DLD1 (cell line): ENCODE data around the gene WDR46.

Experiments
- in situ Hi-C: cut with HindIII; loops from 2 replicates; pipeline ENCODE4 v1.10.0; 2017; ENCODE audit warnings: low sequenced_read_pairs

Gene WDR46

DNA sequence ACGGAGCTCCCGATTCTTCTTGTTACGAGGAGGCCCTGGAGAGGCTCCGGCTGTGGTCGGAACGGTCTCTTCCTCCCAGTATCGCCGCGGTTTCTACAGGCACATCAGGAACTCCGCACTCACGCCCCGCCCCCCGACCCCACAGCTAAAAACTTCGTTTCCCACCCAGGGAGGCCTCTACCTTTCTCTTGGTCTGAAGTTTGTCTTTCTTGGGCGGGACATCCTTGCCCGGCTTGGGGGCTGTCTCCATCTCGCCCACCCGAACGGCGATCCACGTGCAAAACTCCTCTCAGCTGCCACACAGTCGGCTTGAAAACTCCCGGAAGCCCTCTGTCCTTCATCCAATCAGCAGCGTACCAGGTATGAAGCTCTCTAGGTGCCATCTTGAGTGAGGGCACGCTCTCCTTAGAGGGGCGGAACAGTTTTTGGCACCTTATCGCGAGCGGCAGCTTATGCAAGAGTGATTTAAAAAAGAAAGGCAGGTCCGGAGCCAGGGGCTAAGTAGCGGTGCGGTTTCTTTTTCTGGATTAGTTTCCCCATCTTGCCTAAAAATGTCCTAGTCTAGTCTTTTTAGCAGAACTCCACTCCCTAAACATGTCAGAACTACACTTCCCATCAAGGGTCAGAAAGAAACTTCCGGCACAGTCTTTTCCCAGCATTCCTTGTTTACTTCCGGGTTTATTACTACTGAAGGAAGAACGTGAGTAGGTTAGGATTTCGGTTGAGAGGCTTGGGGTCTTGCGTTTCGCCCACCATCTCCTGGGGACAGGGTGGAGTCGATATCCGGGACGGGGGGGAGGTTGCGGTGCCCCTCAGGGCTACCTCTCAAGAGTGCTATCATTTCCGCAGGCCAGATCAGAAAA is at the start of gene WDR46, which contains the start of gene PFDN6:
Gene WDR46, minus strand, starts transcription at position 319 of the 863 bp plus-strand sequence. Its CDS starts 69 bp downstream, at position 250.
Gene PFDN6, plus strand, starts transcription at position 681 of the 863 bp plus-strand sequence. CDS start 256 bp downstream, outside the sequence.
- in situ Hi-C loops = no loop called here

GRCh38 chr6:33336495-33336894 is 47.5 kb upstream of the WDR46 start:
- in situ Hi-C loops = no loop called here

GRCh38 chr6:33335916-33336315 is 46.9 kb upstream of the WDR46 start:
- in situ Hi-C loops = no loop called here

DNA sequence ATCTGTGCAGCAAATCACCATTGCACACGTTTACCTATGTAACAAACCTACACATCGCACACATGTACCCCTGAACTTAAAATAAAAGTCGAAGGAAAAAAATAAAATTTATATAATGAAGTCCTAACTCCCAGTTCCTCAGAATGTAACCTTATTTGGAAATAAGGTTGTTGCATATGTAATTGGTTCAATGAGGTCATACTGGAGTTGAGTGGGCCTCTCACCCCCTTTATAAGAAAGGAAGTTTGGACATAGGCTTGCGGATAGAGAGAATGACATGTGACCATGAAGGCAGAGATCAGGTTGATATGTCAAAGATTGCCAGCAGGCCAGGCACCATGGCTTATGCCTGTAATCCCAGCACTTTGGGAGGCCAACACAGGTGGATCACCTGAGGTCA is 44.6 kb upstream of the WDR46 start:
- in situ Hi-C loops = no loop called here

DNA sequence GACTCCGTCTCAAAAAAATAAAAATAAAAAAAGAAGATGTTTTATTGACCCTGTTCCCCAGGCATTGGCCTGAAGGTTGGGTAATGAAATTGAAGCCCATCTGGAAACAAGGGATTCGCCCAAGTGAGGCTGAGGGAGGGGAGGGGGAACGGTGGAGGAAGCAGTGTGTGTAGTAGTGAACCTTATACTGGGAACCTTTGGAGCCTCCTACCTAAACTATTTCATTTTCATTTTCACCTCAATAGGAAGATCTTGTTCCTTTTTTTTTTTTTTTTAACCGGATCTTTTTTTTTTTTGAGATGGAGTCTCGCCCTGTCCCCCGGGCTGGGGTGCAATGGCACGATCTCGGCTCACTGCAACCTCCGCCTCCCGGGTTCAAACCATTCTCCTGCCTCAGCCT is 41.7 kb upstream of the WDR46 start:
- in situ Hi-C loops = no loop called here

- in situ Hi-C loops = no loop called here
Measured at GRCh38 chr6:33329058-33329457, 40.0 kb upstream of the WDR46 start.

- in situ Hi-C loops = no loop called here
Measured at GRCh38 chr6:33324125-33324524, 35.1 kb upstream of the WDR46 start.

DNA sequence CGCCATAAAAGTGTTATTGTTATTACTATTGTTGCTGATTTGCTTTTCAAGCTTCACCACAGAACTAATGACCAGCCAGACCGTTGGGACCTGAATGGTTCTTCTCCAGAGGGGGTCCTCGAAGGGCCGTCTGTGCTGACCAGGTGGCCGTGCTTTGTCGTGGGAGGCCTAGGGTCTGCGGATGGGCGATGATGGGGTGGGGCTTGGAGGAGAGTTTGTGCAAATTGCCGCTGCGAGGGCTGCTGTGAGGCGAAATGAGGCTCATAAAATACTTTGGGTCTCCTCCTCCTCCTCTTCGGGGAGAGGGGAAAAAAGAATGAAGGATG is 34.5 kb upstream of the WDR46 start:
- in situ Hi-C loops = no loop called here

- in situ Hi-C loops = no loop called here
Measured at GRCh38 chr6:33321227-33321626, 32.2 kb upstream of the WDR46 start.

GRCh38 chr6:33320315-33321181 is 31.5 kb upstream of the WDR46 start:
- in situ Hi-C loops = no loop called here

- in situ Hi-C loops = no loop called here
Measured at GRCh38 chr6:33319939-33320314, 30.9 kb upstream of the WDR46 start.

- in situ Hi-C loops = no loop called here
Measured at GRCh38 chr6:33318426-33319073, 29.5 kb upstream of the WDR46 start.

GRCh38 chr6:33317669-33318425 is 28.8 kb upstream of the WDR46 start, which contains the start of gene ZBTB22:
TSS of gene ZBTB22 (minus strand) at chr6:33317744. CDS start at chr6:33316916, 828 bp downstream.
- in situ Hi-C loops = no loop called here

DNA sequence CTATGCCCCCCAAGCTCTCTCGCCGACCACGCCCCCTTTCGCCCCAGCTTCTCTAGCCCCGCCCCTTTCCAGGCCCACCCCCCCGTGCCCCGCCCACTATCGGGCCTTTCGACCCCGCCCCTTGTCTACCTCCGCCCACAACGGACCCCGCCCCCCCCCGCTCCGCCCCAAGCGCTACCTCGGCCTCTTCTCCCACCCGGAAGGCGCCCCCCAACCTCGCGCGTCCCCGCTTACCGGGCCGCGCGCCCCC is 28.3 kb upstream of the WDR46 start:
- in situ Hi-C loops = no loop called here

DNA sequence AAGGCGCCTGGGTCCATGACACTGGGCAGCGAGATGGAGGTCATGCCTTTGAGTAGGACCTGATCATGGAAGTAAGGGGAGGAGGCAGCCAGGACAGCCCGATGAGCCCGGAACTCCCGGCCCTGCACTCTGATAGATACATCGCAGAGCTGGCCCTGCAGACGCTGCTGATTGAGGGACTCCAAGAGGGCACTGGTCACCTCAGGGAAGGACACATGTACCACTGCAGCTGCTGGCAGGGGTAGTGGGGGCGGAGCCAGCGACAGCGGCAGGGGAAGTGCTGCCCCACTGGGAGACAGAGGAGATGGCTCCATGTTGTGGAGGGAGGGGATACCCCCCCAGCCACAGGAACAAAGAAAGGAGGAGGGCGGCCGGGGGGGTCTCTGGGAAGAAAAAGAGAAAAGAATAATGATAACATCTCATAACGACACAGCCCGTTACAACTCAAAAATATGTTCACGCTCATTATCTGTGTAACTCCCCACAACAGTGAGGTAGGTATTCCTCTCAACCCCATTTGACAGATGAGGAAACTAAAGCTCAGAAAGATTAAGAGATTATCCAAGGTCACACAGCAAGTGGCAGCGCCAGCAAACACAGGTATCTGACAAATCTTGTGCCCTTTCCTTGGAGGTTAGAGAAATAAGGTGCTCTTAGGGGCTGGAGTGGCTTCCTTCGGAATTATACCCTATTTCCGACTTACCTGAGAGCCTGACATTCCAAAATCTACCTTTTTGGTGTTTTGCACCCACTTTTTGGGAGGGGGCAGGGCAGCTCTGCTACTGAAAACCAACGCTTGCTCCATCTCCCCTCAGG is 27.8 kb upstream of the WDR46 start:
- in situ Hi-C loops = no loop called here

GRCh38 chr6:33315793-33316602 is 27.0 kb upstream of the WDR46 start:
- in situ Hi-C loops = no loop called here

GRCh38 chr6:33314943-33315792 is 26.1 kb upstream of the WDR46 start:
- in situ Hi-C loops = no loop called here

DNA sequence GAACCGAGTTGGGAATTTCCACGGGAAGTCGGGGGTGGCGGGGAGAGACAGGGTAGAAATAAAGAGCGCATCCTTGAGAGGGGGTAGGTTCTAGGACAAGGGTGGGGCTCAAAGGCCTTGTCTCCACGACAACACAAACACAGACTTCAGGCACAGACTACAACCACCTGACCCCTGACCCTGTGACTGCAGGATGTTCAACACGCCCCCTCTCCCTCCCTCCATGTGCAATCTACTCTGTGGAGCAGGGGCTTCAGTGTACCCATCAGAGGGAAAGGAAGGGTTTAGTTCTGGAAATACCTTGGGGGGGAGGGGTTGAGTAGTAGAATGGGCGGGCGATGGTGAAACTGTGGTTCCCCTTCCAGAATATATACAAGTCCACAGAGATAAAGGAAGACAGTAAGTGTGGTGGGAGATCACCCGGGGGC is 25.5 kb upstream of the WDR46 start:
- in situ Hi-C loops = no loop called here
